Measurements from ENCODE around the gene BCAR3.
A peak's percentile ranks its signal among the peaks of the same experiment; 100 is the strongest.

BCAR3 gene

DNA sequence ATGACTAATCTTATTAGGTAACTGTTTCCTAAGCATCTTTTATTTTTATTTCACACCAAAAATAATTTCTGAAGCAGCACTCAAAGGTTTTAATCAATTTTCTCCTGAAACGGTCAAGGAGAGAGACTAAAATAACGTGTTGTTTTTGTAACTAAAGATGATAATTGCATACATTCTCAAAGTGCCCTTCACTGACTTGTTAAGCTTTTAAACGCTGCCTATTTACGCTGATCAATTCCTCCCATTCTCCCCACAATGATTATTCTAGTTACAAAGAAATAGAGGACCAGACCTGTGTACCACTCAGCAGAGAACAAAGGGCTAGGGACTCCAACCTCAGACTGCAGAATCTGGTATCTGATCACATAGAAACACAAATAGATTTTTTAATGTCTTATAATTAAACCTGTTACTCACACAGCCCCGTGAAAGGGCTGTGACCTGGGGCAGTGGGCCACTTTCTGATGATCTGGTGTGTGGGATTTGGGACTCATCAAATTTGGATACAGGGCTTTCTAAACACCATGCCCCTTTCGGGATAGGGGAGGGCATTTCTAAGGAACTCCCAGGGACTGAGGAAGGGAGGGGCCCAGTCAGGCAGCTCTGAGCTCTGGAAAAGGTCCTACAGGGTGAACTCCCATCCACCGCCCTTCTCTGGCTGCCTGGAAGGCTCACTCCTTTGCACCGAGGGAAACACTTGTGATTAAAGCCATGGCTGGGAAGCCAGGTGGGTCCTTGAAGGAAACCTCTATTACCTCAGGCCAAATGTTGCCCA is 65.2 kb downstream of the BCAR3 start:
- in situ Hi-C loops (cut with MboI; ENCODE audit: low sequenced_read_pairs, unreplicated experiment), result no loop called here
- DNase-seq (ENCODE audit: low spot score), result no peak
- TF ChIP-seq, protein P1, sequence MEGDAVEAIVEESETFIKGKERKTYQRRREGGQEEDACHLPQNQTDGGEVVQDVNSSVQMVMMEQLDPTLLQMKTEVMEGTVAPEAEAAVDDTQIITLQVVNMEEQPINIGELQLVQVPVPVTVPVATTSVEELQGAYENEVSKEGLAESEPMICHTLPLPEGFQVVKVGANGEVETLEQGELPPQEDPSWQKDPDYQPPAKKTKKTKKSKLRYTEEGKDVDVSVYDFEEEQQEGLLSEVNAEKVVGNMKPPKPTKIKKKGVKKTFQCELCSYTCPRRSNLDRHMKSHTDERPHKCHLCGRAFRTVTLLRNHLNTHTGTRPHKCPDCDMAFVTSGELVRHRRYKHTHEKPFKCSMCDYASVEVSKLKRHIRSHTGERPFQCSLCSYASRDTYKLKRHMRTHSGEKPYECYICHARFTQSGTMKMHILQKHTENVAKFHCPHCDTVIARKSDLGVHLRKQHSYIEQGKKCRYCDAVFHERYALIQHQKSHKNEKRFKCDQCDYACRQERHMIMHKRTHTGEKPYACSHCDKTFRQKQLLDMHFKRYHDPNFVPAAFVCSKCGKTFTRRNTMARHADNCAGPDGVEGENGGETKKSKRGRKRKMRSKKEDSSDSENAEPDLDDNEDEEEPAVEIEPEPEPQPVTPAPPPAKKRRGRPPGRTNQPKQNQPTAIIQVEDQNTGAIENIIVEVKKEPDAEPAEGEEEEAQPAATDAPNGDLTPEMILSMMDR (IDR thresholded peaks at IDR 0.05; ENCODE audit: borderline replicate concordance, control extremely low read depth, extremely low read depth, insufficient read depth, missing control alignments), result no peak

DNA sequence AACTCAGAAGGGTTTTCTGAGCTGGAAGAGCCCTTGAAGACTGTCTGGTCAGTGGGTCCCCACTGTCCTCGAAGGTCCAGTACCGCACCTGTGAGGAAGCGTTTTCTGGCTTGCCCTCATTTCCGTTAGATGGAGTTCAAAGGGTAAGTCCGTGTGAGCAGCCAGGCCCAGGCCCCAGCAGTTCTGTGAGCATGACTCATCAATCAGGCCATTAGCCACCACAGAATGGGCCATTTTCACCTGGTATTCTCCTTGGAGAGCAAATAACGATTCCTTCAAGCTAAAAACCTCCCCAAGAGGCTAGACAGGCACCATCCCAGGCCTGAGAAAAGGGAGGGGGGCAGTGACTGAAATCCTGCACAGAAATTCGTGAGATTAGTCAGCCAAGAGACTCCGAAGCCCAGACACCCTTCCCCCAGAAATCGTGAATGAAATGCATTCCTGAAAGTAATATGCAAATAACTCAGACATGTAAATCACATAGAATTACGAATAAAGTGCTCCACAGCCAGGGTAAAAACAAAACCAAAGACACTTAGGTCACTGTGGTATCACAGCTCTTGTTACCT is 66.0 kb downstream of the BCAR3 start:
- DNase-seq (ENCODE audit: low spot score), result peak; percentile 73
- in situ Hi-C loops (cut with MboI; ENCODE audit: low sequenced_read_pairs, unreplicated experiment), result no loop called here
- TF ChIP-seq, protein P1 (IDR thresholded peaks at IDR 0.05; ENCODE audit: borderline replicate concordance, control extremely low read depth, extremely low read depth, insufficient read depth, missing control alignments), result no peak

DNA sequence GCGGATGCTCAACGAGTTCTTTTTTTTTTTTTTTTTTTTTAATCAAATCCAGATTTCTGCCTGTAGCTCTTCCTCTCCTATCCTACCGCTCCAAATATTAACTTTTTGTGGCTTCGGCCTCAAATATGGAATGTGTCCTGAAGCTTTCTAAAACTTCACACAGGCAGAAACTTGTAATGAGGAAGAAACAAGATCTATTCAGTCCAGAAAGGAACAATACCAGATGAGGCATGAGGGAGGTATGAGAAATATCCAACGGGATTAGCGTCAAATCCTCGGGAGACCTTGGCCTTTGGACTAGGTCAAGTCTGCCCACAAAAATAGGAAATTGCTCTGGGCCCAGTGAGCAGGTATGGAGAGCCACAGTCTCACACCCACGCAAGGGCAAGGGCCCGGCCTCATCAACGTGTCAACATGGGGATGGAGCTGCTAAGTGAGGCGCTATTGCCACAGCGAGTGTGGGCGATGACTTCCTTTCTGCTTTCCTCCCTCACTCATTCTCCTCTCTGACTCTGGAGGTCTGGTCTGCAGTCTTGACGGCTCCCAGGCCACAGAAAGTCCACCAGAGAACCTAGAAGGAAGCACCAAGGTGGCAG is 66.6 kb downstream of the BCAR3 start:
- TF ChIP-seq, protein P1 (IDR thresholded peaks at IDR 0.05; ENCODE audit: borderline replicate concordance, control extremely low read depth, extremely low read depth, insufficient read depth, missing control alignments), result no peak
- in situ Hi-C loops (cut with MboI; ENCODE audit: low sequenced_read_pairs, unreplicated experiment), result no loop called here
- peak; percentile 64 for DNase-seq (ENCODE audit: low spot score)

DNA sequence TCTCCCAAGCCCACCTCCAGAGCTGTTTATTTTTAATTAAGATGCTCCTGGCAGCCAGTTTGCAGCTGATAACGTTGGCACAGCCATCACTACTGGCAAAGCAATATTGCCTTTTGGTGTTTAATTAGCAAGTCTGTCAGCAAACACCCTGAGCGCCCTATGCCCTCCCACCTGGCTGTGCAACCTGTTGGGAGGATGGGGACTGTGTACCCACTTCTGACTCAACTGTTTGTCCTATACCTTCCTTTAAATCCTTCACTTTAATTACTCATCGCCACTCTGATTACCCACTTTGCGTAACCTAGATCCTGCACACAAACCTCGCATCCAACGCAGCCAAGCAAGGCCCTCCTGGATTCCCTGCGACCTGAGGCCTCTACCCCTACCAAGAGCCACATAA is 67.1 kb downstream of the BCAR3 start:
- in situ Hi-C loops (cut with MboI; ENCODE audit: low sequenced_read_pairs, unreplicated experiment), result no loop called here
- no peak for DNase-seq (ENCODE audit: low spot score)
- TF ChIP-seq, protein P1 (IDR thresholded peaks at IDR 0.05; ENCODE audit: borderline replicate concordance, control extremely low read depth, extremely low read depth, insufficient read depth, missing control alignments), result no peak

DNA sequence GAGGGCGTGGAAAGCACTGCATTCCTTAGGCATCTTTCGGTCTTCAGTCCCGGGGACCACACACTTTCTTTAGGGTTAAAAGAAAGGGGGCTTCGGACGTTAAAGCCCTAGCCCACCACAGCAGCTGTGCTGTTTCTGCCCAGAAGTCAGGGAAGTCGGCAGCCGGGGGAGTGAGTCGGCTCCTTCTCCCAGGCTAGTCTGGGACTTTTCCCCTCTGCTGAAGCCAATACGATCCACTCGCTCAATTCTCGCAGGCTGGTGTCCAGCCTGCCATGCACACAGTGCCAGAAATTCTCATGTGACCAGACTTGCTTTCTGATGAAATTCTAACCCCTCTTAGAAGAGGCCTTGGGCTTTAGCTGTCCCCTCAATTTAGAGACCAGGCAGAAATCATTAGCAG is 67.7 kb downstream of the BCAR3 start:
- in situ Hi-C loops (cut with MboI; ENCODE audit: low sequenced_read_pairs, unreplicated experiment), result no loop called here
- TF ChIP-seq, protein P1 (IDR thresholded peaks at IDR 0.05; ENCODE audit: borderline replicate concordance, control extremely low read depth, extremely low read depth, insufficient read depth, missing control alignments), result no peak
- no peak for DNase-seq (ENCODE audit: low spot score)

DNA sequence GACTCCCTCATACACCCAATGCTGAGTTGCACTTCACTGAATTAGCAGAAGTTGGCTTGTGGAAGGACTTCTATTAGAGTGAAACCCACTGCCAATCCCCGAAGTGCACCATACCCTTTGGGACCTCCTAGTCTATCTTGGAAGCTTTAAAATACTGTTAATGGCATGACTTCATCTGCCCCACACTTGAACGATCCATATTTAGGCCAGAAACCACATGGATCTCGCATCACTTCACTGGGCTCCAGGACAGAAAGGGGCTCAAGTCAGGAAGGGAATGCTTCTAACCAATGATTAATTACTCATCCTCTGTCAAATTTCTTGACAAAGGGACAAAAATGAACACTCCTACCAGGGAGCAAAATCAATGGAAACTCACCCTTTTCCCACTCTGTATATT is 69.1 kb downstream of the BCAR3 start:
- DNase-seq (ENCODE audit: low spot score), result no peak
- TF ChIP-seq, protein P1 (IDR thresholded peaks at IDR 0.05; ENCODE audit: borderline replicate concordance, control extremely low read depth, extremely low read depth, insufficient read depth, missing control alignments), result no peak
- in situ Hi-C loops (cut with MboI; ENCODE audit: low sequenced_read_pairs, unreplicated experiment), result no loop called here

All from GM13976 (cell line).